C4-2B (cell line): ENCODE results near the gene GPRIN1.

Source experiments
- ZFX ChIP-seq: fragments of 450-650 bp; IDR thresholded peaks from 2 replicates; pipeline ENCODE4 v1.6.1; 2017
- TF ChIP-seq, protein P1 (sequence below): fragments of 450-650 bp; conservative IDR thresholded peaks from 2 replicates; pipeline ENCODE4 v1.5.1; 2017; ENCODE audit warnings: mild to moderate bottlenecking

GRCh38 chr5:176610435-176610773, 448 bp upstream of the GPRIN1 start:
- TF ChIP-seq, protein P1, sequence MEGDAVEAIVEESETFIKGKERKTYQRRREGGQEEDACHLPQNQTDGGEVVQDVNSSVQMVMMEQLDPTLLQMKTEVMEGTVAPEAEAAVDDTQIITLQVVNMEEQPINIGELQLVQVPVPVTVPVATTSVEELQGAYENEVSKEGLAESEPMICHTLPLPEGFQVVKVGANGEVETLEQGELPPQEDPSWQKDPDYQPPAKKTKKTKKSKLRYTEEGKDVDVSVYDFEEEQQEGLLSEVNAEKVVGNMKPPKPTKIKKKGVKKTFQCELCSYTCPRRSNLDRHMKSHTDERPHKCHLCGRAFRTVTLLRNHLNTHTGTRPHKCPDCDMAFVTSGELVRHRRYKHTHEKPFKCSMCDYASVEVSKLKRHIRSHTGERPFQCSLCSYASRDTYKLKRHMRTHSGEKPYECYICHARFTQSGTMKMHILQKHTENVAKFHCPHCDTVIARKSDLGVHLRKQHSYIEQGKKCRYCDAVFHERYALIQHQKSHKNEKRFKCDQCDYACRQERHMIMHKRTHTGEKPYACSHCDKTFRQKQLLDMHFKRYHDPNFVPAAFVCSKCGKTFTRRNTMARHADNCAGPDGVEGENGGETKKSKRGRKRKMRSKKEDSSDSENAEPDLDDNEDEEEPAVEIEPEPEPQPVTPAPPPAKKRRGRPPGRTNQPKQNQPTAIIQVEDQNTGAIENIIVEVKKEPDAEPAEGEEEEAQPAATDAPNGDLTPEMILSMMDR = no peak
- no peak for TF ChIP-seq ZFX
